GM19467 (cell line): ENCODE data around the gene TYRO3.
"Not testable (repeated sequence)": the region's sequence is repeated elsewhere in the genome, so short reads cannot be mapped to it uniquely, and the experiment has no call there.

Source experiments
- ATAC-seq: cut with Tn5 transposase; IDR thresholded peaks from one replicate; pipeline ENCODE4 v1.9.1; 2021; ENCODE audit warnings: mild to moderate bottlenecking, moderate library complexity; ENCODE audit not compliant: unreplicated experiment

The TYRO3 gene

DNA sequence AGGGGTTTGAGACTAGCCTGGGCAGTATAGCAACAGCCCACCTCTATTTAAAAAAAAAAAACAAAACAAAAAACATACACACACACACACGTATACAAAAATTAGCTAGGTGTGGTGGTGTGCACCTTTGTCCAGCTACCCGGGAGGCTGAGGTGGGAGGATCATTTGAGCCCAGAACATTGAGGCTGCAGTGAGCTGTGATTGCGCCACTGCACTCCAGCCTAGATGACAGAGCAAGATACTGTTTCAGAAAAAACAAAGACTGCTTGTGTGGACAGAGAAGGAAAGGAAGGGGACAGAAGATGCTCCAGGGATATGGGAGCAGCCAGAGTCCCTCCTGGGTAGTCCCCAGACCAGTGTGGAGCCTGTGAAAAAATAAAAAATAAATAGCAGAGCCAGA lies 12.9 kb downstream of the TYRO3 start:
- no peak for ATAC-seq

GRCh38 chr15:41572866-41573265 lies 13.9 kb downstream of the TYRO3 start:
- no peak for ATAC-seq

- ATAC-seq = no peak
Observed at GRCh38 chr15:41573396-41573795, 14.4 kb downstream of the TYRO3 start.

GRCh38 chr15:41574158-41574557 lies 15.1 kb downstream of the TYRO3 start:
- ATAC-seq = no peak

- ATAC-seq = no peak
Observed at GRCh38 chr15:41575282-41575681, 16.3 kb downstream of the TYRO3 start.

DNA sequence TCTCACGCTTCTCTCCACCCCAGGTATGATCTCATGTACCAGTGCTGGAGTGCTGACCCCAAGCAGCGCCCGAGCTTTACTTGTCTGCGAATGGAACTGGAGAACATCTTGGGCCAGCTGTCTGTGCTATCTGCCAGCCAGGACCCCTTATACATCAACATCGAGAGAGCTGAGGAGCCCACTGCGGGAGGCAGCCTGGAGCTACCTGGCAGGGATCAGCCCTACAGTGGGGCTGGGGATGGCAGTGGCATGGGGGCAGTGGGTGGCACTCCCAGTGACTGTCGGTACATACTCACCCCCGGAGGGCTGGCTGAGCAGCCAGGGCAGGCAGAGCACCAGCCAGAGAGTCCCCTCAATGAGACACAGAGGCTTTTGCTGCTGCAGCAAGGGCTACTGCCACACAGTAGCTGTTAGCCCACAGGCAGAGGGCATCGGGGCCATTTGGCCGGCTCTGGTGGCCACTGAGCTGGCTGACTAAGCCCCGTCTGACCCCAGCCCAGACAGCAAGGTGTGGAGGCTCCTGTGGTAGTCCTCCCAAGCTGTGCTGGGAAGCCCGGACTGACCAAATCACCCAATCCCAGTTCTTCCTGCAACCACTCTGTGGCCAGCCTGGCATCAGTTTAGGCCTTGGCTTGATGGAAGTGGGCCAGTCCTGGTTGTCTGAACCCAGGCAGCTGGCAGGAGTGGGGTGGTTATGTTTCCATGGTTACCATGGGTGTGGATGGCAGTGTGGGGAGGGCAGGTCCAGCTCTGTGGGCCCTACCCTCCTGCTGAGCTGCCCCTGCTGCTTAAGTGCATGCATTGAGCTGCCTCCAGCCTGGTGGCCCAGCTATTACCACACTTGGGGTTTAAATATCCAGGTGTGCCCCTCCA lies 19.1 kb downstream of the TYRO3 start:
- no peak for ATAC-seq

DNA sequence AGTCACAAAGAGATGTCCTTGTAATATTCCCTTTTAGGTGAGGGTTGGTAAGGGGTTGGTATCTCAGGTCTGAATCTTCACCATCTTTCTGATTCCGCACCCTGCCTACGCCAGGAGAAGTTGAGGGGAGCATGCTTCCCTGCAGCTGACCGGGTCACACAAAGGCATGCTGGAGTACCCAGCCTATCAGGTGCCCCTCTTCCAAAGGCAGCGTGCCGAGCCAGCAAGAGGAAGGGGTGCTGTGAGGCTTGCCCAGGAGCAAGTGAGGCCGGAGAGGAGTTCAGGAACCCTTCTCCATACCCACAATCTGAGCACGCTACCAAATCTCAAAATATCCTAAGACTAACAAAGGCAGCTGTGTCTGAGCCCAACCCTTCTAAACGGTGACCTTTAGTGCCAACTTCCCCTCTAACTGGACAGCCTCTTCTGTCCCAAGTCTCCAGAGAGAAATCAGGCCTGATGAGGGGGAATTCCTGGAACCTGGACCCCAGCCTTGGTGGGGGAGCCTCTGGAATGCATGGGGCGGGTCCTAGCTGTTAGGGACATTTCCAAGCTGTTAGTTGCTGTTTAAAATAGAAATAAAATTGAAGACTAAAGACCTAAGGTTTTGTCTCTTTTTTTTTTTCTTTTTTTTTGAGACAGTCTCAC lies 19.8 kb downstream of the TYRO3 start:
- no peak for ATAC-seq

DNA sequence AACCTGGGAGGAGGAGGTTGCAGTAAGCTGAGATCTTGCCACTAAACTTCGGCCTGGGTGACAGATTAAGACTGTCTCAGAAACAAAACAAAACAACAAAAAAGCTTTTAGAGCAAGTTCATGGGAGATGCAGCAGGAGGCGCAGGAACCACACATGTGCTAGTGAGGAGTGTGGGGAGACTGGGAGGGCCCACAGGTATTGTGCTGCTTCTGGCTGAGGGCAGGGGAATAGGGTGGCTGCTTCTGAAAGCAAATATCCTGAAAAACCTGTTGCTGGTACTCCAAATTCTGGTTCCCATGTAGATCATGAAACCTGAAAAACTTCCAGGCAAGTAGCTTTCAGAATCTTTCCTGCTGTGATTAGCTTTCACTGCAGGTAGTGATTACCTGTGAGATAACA lies 22.1 kb downstream of the TYRO3 start:
- ATAC-seq = no peak

DNA sequence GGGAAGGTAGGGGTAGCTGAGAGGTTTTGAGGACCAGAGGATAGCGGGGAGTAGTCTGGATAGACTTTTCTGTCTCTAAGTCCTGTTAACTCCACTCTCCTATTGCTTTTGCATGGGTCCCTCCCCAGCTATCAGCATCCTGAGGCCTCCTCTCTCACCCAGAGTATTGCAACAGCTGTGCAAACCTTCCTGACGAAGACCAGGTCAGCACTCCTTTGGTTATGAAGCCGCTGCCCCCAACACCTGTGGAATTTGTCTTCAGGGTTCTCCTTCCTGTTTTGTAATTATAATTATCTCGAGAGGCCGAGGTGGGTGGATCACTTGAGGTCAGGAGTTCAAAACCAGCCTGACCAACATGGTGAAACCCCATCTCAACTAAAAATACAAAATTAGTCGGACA lies 24.8 kb downstream of the TYRO3 start:
- ATAC-seq = no peak

- no peak for ATAC-seq
Observed at GRCh38 chr15:41584636-41585126, 25.7 kb downstream of the TYRO3 start.

DNA sequence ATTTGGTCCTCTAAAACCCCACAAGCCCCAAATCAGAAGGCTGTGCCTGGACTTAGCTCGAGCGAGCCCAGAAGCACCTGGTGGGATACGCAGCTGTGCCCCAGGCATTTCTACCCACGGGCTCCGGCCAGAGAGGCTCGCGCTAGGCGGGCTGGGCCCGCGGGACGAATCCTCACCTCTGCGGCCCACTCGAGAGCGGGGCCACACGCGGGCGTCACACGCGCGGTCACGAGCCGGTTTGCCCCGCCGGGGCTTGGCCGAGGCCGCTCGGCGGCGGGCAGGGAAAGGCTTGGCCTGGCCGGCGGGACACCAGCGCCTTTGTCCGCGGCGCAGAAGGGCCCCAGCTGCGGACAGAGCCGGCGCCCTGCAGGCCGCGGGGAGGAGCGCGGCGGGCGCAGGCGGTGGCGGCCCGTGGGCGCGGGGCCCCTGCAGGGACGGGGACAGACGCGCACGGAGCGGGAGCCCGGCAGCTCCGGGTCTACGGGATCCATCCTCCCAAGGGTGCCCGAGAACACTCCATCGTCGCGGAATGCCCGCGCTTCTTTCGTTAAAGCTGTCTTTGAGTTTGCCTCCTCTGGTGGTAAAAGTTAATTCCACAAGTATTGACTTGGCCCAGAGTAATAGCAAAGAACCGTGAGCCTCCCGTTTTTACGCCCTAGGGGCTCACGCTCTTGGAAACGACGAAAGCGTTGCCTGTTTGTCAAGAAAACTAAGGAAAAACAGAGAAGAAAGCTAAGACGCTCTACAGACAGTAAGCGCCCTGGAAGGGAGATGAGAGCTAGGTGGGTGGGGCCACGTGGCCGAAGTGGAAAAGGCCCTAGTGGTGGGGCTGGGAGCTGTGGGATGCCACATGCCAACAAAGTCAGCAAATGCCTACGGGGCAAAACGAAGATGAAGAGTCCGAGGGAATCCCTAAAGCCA lies 26.4 kb downstream of the TYRO3 start:
- no peak for ATAC-seq

GRCh38 chr15:41586531-41587282 lies 27.7 kb downstream of the TYRO3 start:
- not testable (repeated sequence) for ATAC-seq

DNA sequence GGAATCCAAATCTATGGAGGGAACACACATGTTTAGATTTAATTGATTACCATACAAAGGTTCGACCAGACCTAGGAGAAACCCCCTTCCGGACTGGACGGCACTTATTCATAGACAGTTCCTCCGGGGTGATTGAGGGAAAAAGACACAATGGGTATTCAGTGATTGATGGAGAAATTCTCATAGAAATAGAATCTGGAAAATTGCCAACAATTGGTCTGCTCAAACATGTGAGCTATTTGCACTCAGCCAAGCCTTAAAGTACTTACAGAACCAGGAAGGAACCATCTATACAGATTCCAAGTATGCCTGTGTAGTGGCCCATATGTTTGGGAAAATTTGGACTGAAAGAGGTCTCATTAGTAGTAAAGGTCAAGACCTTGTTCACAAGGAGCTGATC lies 30.0 kb downstream of the TYRO3 start:
- not testable (repeated sequence) for ATAC-seq

GRCh38 chr15:41589571-41589970 lies 30.6 kb downstream of the TYRO3 start:
- not testable (repeated sequence) for ATAC-seq

DNA sequence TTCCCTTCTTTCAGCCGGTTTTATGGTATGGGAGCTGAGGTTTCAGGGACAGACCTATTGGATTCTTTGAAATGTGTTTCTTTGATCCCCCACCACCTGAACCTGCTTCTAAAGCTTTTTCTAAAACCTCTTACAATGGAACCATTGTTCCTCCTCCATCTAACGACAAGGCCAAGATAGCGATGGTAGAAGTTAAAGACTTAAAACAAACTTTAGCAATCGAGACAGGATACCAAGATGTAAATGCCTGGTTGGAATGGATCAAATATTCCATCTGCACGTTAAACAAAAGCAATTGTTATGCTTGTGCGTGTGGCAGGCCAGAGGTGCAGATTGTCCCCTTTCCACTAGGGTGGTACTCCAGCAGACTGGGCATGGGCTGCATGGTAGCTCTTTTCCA lies 32.2 kb downstream of the TYRO3 start:
- ATAC-seq = not testable (repeated sequence)

GRCh38 chr15:41592718-41593117 lies 33.7 kb downstream of the TYRO3 start:
- ATAC-seq = not testable (repeated sequence)

- no peak for ATAC-seq
Observed at GRCh38 chr15:41594801-41595746, 36.1 kb downstream of the TYRO3 start.

DNA sequence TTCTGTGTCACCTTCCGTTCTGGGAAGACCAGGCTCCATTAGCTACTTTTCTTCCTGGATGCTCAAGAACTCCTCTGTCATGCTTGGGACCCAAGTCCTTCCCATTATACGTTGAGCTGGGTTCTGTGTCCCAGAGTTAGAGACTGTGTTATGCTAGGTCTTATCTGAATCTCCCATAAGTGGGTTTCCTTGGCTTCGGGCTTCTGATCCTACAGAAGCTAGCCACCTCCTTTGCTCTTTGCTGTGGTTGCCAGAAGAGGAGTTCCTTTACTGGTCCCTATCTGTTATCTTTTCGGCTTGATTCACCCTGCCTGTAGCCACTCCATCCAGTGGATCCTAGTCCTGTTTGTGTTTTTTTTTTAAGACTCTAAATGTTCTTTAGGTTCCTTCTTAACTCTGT lies 38.0 kb downstream of the TYRO3 start:
- ATAC-seq = no peak

DNA sequence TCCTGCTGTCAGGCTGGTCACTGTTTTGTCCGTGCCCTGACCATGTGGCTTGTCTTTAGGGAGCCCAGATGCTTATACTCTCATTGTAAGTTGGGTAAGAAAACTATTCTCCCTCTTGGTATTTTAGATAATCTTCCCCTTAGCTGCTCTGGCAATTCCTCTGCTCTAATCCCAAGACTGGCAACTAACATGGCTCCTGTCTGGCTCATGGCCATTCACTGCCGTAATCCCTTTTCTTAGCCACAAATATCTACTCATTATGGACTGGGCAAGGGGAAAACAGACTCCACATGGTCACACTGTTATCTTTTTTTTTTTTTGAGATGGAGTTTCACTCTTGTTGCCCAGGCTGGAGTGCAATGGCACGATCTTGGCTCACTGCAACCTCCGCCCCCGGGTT lies 38.8 kb downstream of the TYRO3 start:
- ATAC-seq = no peak
